Esophagus muscularis mucosa (tissue), 4 donors: ENCODE data around the gene TCP10L. TPM values are rescaled to one million over a fixed set of nuclear protein-coding genes. Genes with fewer than 3 reads are reported as not detected.

ENCODE experiments used
- DNase-seq: peaks from one replicate; pipeline ENCODE4 v3.0.0-alpha.2; 2017; ENCODE audit errors: extremely low spot score
- H3K27ac ChIP-seq, 4 donors: fragments of 200-600 bp; sonication (generic); replicated peaks in 1 of 4; 1 replicate in 3 of 4; 2 replicates in 1 of 4; pipeline ENCODE4 v1.5.1; 2016 to 2019; ENCODE audit warnings: mild to moderate bottlenecking in 1 of 4
- H3K27me3 ChIP-seq, 4 donors: fragments of 200-600 bp; sonication (generic); one replicate each; pipeline versions ENCODE4 v1.5.1 to v1.6.0; 2016 to 2019
- H3K36me3 ChIP-seq, 4 donors: fragments of 200-600 bp; sonication (generic); one replicate each; pipeline ENCODE4 v1.5.1; 2016 to 2019
- H3K4me1 ChIP-seq, 4 donors: fragments of 200-600 bp; sonication (generic); one replicate each; pipeline ENCODE4 v1.5.1; 2016 to 2019
- H3K4me3 ChIP-seq, 4 donors: fragments of 200-600 bp; sonication (generic); 1 replicate in 2 of 4; 2 replicates in 2 of 4; pipeline ENCODE4 v1.5.1; 2016 to 2019; ENCODE audit warnings: mild to moderate bottlenecking in 4 of 4, moderate library complexity in 1 of 4
- H3K9me3 ChIP-seq, 4 donors: fragments of 200-600 bp; sonication (generic); 1 replicate in 3 of 4; 2 replicates in 1 of 4; pipeline ENCODE4 v1.5.1; 2016 to 2019
- EP300 ChIP-seq: sonication (generic); formaldehyde crosslinking; IDR thresholded peaks from one replicate; pipeline ENCODE4 v1.6.1; 2017; ENCODE audit warnings: antibody characterized with exemption
- POLR2A ChIP-seq: fragments of 450-650 bp; IDR thresholded peaks from one replicate; pipeline ENCODE4 v1.6.1; 2017; ENCODE audit warnings: antibody characterized with exemption, moderate library complexity, mild to moderate bottlenecking, low read depth
- POLR2AphosphoS5 ChIP-seq, 2 donors: sonication (generic); formaldehyde crosslinking; IDR thresholded peaks; one replicate each; pipeline ENCODE4 v1.6.1; 2017; ENCODE audit warnings: antibody characterized with exemption in 2 of 2
- WGBS: methylation state at CpG from one replicate; pipeline ENCODE4 v1.1.5; 2018; 5-methylcytosine and 5-hydroxymethylcytosine counted together
- intact Hi-C: fragments of 100-400 bp; cut with DNase I; formaldehyde crosslinking; loops from one replicate; pipeline ENCODE4 v1.15.1; 2023
- total RNA-seq, 4 donors: library from RNA; depleted of rRNA; stranded (reverse); fragments of >200 nt; gene quantifications; one replicate each; pipeline versions ENCODE4 v1.1.0 to v1.2.1, GENCODE V29; 2016
- TF ChIP-seq, protein P1 (sequence below), 3 experiments: fragments of 200-600 bp in 2 of 3; fragments of 450-650 bp in 1 of 3; sonication (generic) in 2 of 3; IDR thresholded peaks; one replicate each; pipeline ENCODE4 v1.5.1; 2017 to 2019; ENCODE audit warnings: antibody characterized with exemption in 3 of 3, mild to moderate bottlenecking in 2 of 3, moderate library complexity in 1 of 3

The TCP10L gene
- total RNA-seq, 4 donors from 2014 or later = 1.2 to 1.7 (median 1.5) TPM

DNA sequence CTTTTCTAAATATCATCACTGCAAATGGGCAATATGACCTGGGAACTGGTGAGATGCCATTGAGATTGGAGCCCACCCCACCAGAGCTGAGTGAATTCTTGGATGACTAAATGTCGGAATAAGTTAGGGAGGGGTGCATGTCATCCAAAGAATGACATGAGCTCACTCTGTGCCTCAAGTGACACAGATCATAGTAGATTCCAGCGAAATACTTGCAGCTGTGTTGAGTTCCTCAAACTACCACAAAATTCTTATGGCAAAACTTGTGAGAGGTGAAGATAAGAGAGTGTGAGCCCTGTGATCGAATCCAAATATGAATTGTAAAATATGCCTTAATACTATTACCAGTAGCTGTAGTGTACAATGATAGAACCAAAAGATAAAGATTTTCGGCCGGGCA, 2.3 kb upstream of the TCP10L start:
- H3K27me3 ChIP-seq = no peaks in the 10 kb centered on the region
- no peaks in the 10 kb centered on the region for H3K9me3 ChIP-seq
- intact Hi-C loops = no loop called here
- no peak for TF ChIP-seq POLR2AphosphoS5 (IDR thresholded peaks at IDR 0.05)
- no peak for TF ChIP-seq POLR2A
- TF ChIP-seq, protein P1, sequence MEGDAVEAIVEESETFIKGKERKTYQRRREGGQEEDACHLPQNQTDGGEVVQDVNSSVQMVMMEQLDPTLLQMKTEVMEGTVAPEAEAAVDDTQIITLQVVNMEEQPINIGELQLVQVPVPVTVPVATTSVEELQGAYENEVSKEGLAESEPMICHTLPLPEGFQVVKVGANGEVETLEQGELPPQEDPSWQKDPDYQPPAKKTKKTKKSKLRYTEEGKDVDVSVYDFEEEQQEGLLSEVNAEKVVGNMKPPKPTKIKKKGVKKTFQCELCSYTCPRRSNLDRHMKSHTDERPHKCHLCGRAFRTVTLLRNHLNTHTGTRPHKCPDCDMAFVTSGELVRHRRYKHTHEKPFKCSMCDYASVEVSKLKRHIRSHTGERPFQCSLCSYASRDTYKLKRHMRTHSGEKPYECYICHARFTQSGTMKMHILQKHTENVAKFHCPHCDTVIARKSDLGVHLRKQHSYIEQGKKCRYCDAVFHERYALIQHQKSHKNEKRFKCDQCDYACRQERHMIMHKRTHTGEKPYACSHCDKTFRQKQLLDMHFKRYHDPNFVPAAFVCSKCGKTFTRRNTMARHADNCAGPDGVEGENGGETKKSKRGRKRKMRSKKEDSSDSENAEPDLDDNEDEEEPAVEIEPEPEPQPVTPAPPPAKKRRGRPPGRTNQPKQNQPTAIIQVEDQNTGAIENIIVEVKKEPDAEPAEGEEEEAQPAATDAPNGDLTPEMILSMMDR (IDR thresholded peaks at IDR 0.05) = no peak
- no peak for TF ChIP-seq EP300
- no peak overlapping the region for H3K4me3 ChIP-seq
- DNase-seq = no peak
- H3K4me1 ChIP-seq = peaks cover 0 to 12% (median 11%) of the 10 kb centered on the region in 4 donors
- H3K27ac ChIP-seq = no peak overlapping the region
- 95% methylated on average over 5 of the region's 5 CpGs for WGBS
- H3K36me3 ChIP-seq = peaks cover 0 to 11% (median 3%) of the 10 kb centered on the region in 4 donors

- peaks cover 0 to 11% (median 3%) of the 10 kb centered on the region in 4 donors for H3K36me3 ChIP-seq
- H3K9me3 ChIP-seq = no peaks in the 10 kb centered on the region
- peaks cover 0 to 12% (median 11%) of the 10 kb centered on the region in 4 donors for H3K4me1 ChIP-seq
- DNase-seq = no peak
- H3K27me3 ChIP-seq = no peaks in the 10 kb centered on the region
- H3K27ac ChIP-seq = no peak overlapping the region
- intact Hi-C loops = no loop called here
- no peak for TF ChIP-seq POLR2A
- TF ChIP-seq POLR2AphosphoS5 (IDR thresholded peaks at IDR 0.05) = no peak
- TF ChIP-seq, protein P1 (IDR thresholded peaks at IDR 0.05) = no peak
- TF ChIP-seq EP300 = no peak
- H3K4me3 ChIP-seq = no peak overlapping the region
- WGBS = 84% methylated on average over 13 of the region's 13 CpGs
Measured at GRCh38 chr21:32587120-32587519, 1.8 kb upstream of the TCP10L start.

GRCh38 chr21:32585970-32586369, 647 bp upstream of the TCP10L start:
- intact Hi-C loops = no loop called here
- 86% methylated on average over 9 of the region's 9 CpGs for WGBS
- DNase-seq = no peak
- Histone ChIP-seq H3K4me3 (no peak overlapping the region), H3K36me3 (peaks cover 0 to 11% (median 3%) of the 10 kb centered on the region in 4 donors), H3K27ac (no peak overlapping the region), H3K27me3 (no peaks in the 10 kb centered on the region), H3K4me1 (peaks cover 0 to 11% (median 10%) of the 10 kb centered on the region in 4 donors), H3K9me3 (no peaks in the 10 kb centered on the region)
- no peak for TF ChIP-seq POLR2A
- TF ChIP-seq, protein P1 (IDR thresholded peaks at IDR 0.05) = no peak
- TF ChIP-seq EP300 = no peak
- no peak for TF ChIP-seq POLR2AphosphoS5 (IDR thresholded peaks at IDR 0.05)

- WGBS = 89% methylated on average over 8 of the region's 8 CpGs
- no peaks in the 10 kb centered on the region for H3K4me1 ChIP-seq
- intact Hi-C loops = no loop called here
- no peak overlapping the region for H3K27ac ChIP-seq
- H3K9me3 ChIP-seq = no peaks in the 10 kb centered on the region
- H3K36me3 ChIP-seq = peaks cover 0 to 11% (median 3%) of the 10 kb centered on the region in 4 donors
- DNase-seq = no peak
- TF ChIP-seq EP300 (no peak), POLR2A (no peak), POLR2AphosphoS5 (IDR thresholded peaks at IDR 0.05) (no peak)
- TF ChIP-seq, protein P1 (IDR thresholded peaks at IDR 0.05) = no peak
- no peaks in the 10 kb centered on the region for H3K27me3 ChIP-seq
- H3K4me3 ChIP-seq = no peak overlapping the region
Measured at GRCh38 chr21:32584472-32584871, 851 bp downstream of the TCP10L start.

GRCh38 chr21:32581732-32582131, 3.6 kb downstream of the TCP10L start:
- no peak for TF ChIP-seq POLR2AphosphoS5 (IDR thresholded peaks at IDR 0.05)
- H3K27ac ChIP-seq = no peak overlapping the region
- no peak for DNase-seq

More at GRCh38 chr21:32581732-32582131, 3.6 kb downstream of the TCP10L start:
- Histone ChIP-seq H3K36me3 (peaks cover 0 to 21% (median under 1%) of the 10 kb centered on the region in 4 donors), H3K4me3 (no peak overlapping the region), H3K9me3 (no peaks in the 10 kb centered on the region), H3K4me1 (no peaks in the 10 kb centered on the region), H3K27me3 (no peaks in the 10 kb centered on the region)
- 93% methylated on average over 12 of the region's 13 CpGs for WGBS
- intact Hi-C loops = no loop called here
